Stomach (tissue), 4 donors: Measurements from ENCODE around the gene KLK12.

Experiments used
- CTCF ChIP-seq, 7 experiments: fragments of 450-650 bp in 4 of 7; fragments of 200-600 bp in 3 of 7; sonication (generic) in 3 of 7; IDR thresholded peaks; one replicate each; pipeline ENCODE4 v1.5.1; 2016 to 2019; ENCODE audit warnings: antibody characterized with exemption in 7 of 7, control low read depth in 2 of 7, mild to moderate bottlenecking in 1 of 7
- EP300 ChIP-seq: sonication (generic); formaldehyde crosslinking; IDR thresholded peaks from one replicate; pipeline ENCODE4 v1.6.1; 2017; ENCODE audit warnings: antibody characterized with exemption
- POLR2A ChIP-seq, 4 donors: fragments of 450-650 bp; IDR thresholded peaks; one replicate each; pipeline ENCODE4 v1.6.1; 2016; ENCODE audit warnings: antibody characterized with exemption in 4 of 4, control low read depth in 2 of 4, mild to moderate bottlenecking in 1 of 4, moderate library complexity in 1 of 4

GRCh38 chr19:51001515-51001914 lies 33.3 kb downstream of the KLK12 start, which contains the start of gene KLK8:
- TF ChIP-seq CTCF (IDR thresholded peaks at IDR 0.05) (no peak), POLR2A (IDR thresholded peaks at IDR 0.05) (no peak), EP300 (no peak)
